Spleen (tissue), 11 donors: Measurements from ENCODE around the gene WWTR1. TPM values are rescaled to one million over a fixed set of nuclear protein-coding genes. Genes with fewer than 3 reads are reported as not detected.

Experiments used
- DNase-seq: peaks from one replicate; pipeline ENCODE4 v3.0.0-alpha.2; 2020
- H3K27ac ChIP-seq, 8 donors: fragments of 200-600 bp; sonication (generic) in 7 of 8; 1 replicate in 4 of 8; 2 replicates in 4 of 8; pipeline versions ENCODE4 v1.5.0 to v1.8.0; 2016 to 2021; ENCODE audit warnings: inconsistent platforms in 4 of 8, mild to moderate bottlenecking in 4 of 8, moderate library complexity in 1 of 8
- H3K27me3 ChIP-seq, 7 donors: fragments of 200-600 bp; sonication (generic) in 6 of 7; replicated peaks in 1 of 7; 1 replicate in 4 of 7; 2 replicates in 3 of 7; pipeline versions ENCODE4 v1.5.0 to v1.8.0; 2016 to 2021; ENCODE audit warnings: inconsistent platforms in 3 of 7, mild to moderate bottlenecking in 1 of 7
- H3K36me3 ChIP-seq, 6 donors: fragments of 200-600 bp; sonication (generic) in 5 of 6; 1 replicate in 4 of 6; 2 replicates in 2 of 6; pipeline versions ENCODE4 v1.5.0 to v1.8.0; 2016 to 2021; ENCODE audit warnings: inconsistent platforms in 2 of 6
- H3K4me1 ChIP-seq, 6 donors: fragments of 200-600 bp; sonication (generic) in 5 of 6; 1 replicate in 3 of 6; 2 replicates in 3 of 6; pipeline versions ENCODE4 v1.5.0 to v1.8.0; 2016 to 2021; ENCODE audit warnings: inconsistent platforms in 3 of 6
- H3K4me3 ChIP-seq, 8 donors: fragments of 200-600 bp; sonication (generic) in 7 of 8; 1 replicate in 4 of 8; 2 replicates in 4 of 8; pipeline versions ENCODE4 v1.5.0 to v1.8.0; 2016 to 2021; ENCODE audit warnings: inconsistent platforms in 4 of 8, mild to moderate bottlenecking in 4 of 8, moderate library complexity in 2 of 8
- H3K9me3 ChIP-seq, 8 donors: fragments of 200-600 bp; sonication (generic) in 7 of 8; 1 replicate in 4 of 8; 2 replicates in 4 of 8; pipeline versions ENCODE4 v1.5.0 to v1.8.0; 2016 to 2021; ENCODE audit warnings: inconsistent platforms in 4 of 8
- CTCF ChIP-seq, 11 experiments: fragments of 200-600 bp in 7 of 11; fragments of 450-650 bp in 4 of 11; sonication (generic) in 4 of 11; IDR thresholded peaks in 8 of 11; conservative IDR thresholded peaks in 3 of 11; 1 replicate in 7 of 11; 2 replicates in 4 of 11; pipeline versions ENCODE4 v1.4.0 to v1.8.0; 2016 to 2021; ENCODE audit warnings: antibody characterized with exemption in 11 of 11, inconsistent platforms in 4 of 11, mild to moderate bottlenecking in 1 of 11
- POLR2A ChIP-seq, 3 donors: fragments of 450-650 bp; IDR thresholded peaks; one replicate each; pipeline ENCODE4 v1.5.1; 2017; ENCODE audit warnings: antibody characterized with exemption in 3 of 3, mild to moderate bottlenecking in 1 of 3
- POLR2AphosphoS5 ChIP-seq, 3 donors: sonication (generic); formaldehyde crosslinking; IDR thresholded peaks; one replicate each; pipeline ENCODE4 v1.5.1; 2017; ENCODE audit warnings: antibody characterized with exemption in 3 of 3
- WGBS, 5 donors: extraction: QIAGEN DNeasy Blood & Tissue Kit in 3 of 5; methylation state at CpG; one replicate each; pipeline versions ENCODE4 v1.1.5 to v1.1.7; 2013 to 2018; 5-methylcytosine and 5-hydroxymethylcytosine counted together
- intact Hi-C: fragments of 100-400 bp; cut with DNase I; formaldehyde crosslinking; loops from one replicate; pipeline ENCODE4 v1.15.0; 2023; ENCODE audit warnings: low total_unique reads
- polyA plus RNA-seq, 3 donors: library from polyadenylated mRNA; stranded (reverse); fragments of 200-250 nt; gene quantifications; one replicate each; pipeline ENCODE4 v1.2.1, GENCODE V29; 2013
- total RNA-seq, 7 donors: library from RNA; depleted of rRNA in 3 of 7; stranded (reverse); fragments of >200 nt in 3 of 7; fragmentation: NEBNext Ultra II Directional in 4 of 7; extraction: Animal tissue kit (Norgen Biotek cat#: 25700) in 4 of 7; gene quantifications; one replicate each; pipeline versions ENCODE4 v1.1.0 to v1.2.1, GENCODE V29; 2016 to 2021
- donor health status: healthy with polysubstance abuse.
- donor health status: DM: no; HTN: no; CAD: no; lungs with moderate emphysema.
- donor health status: DM: no; HTN: no; CAD: no.
- donor health status: Bipolar disorder and iron deficiency.
- donor health status: healthy.
- donor health status: DM: no; HTN: no; CAD: no.
- donor health status: DM: yes; HTN: yes; CAD: no.

Gene WWTR1
- total and polyA plus RNA-seq, 10 donors: 8.4 to 70.6 (median 57.0) TPM

DNA sequence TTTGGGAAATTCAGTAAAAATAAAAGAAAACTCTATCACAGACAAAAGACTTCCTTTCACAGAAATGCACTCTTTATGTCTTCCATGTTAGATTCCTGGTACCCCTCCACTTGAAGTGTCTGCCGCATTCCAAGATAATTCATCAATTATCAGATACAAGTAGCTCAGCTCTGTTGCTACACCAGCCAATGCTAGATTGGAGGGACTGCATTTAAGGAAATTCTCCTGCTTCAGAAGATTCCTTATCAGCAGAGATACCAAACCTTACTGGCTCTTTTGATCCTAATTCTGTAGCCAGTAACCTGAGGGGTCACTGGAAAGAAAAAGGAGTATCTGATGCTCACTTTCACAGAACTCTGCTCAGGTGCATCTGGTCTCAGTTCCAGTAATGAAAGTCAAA, 119.5 kb downstream of the WWTR1 start:
- H3K27me3 ChIP-seq: no peaks in the 10 kb centered on the region
- intact Hi-C loops: loop anchor here (10.0 kb wide), 1 partner anchor 116 kb away; the partner anchor contains the start of gene WWTR1
- WGBS, 5 donors: 93 to 100% (median 95%) methylated on average over 1 of the region's 1 CpG
- DNase-seq: no peak
- peaks cover 3 to 39% (median 20%) of the 10 kb centered on the region in 6 donors for H3K4me1 ChIP-seq
- TF ChIP-seq POLR2A (IDR thresholded peaks at IDR 0.05): no peak
- TF ChIP-seq CTCF (IDR thresholded peaks at IDR 0.05 in 8 of 11, conservative IDR thresholded peaks at IDR 0.05 in 3 of 11): no peak
- no peak for TF ChIP-seq POLR2AphosphoS5 (IDR thresholded peaks at IDR 0.05)
- peaks cover 0 to 11% (median 0%) of the 10 kb centered on the region in 6 donors for H3K36me3 ChIP-seq
- H3K27ac ChIP-seq: no peak overlapping the region
- H3K9me3 ChIP-seq: no peaks in the 10 kb centered on the region
- H3K4me3 ChIP-seq: no peak overlapping the region

- H3K36me3 ChIP-seq: peaks cover 0 to under 1% (median 0%) of the 10 kb centered on the region in 6 donors
- H3K4me1 ChIP-seq: peaks cover 9 to 57% (median 36%) of the 10 kb centered on the region in 6 donors
- H3K9me3 ChIP-seq: no peaks in the 10 kb centered on the region
- peak; percentile 31 to 60 (median 53) for TF ChIP-seq POLR2AphosphoS5 (IDR thresholded peaks at IDR 0.05)
- no peak for TF ChIP-seq CTCF (IDR thresholded peaks at IDR 0.05 in 8 of 11, conservative IDR thresholded peaks at IDR 0.05 in 3 of 11)
- DNase-seq: no peak
- peak overlapping the region in 6 of 8 donors; percentile 29 to 62 (median 55) for H3K27ac ChIP-seq
- H3K27me3 ChIP-seq: no peaks in the 10 kb centered on the region
- H3K4me3 ChIP-seq: no peak overlapping the region
- WGBS, 5 donors: 57 to 72% (median 65%) methylated on average over 11 of the region's 11 CpGs
- intact Hi-C loops: loop anchor here (10.0 kb wide), 1 partner anchor 118 kb away; the partner anchor contains the start of gene WWTR1
Measured at GRCh38 chr3:149536429-149536828, 121.4 kb downstream of the WWTR1 start.

DNA sequence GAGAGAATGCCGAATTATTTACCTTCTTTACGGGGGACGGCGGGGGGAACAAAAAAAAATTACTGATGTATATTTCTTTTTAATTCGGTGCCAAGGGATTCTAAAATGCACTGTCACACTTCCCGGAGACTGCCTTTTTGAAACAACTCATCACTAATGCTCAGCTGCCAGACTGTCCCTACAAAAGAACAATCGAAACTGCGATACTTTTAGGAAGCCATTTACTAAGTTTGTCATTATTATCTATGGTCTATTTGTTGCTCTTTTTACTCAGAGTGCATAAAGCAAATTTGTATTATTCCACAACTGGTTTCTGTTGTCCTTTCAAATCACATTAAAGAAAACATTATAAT, 122.5 kb downstream of the WWTR1 start:
- Histone ChIP-seq H3K4me3 (no peak overlapping the region), H3K36me3 (no peaks in the 10 kb centered on the region), H3K27me3 (no peaks in the 10 kb centered on the region), H3K27ac (peak overlapping the region in 4 of 8 donors; percentile 26 to 77 (median 68)), H3K4me1 (peaks cover 9 to 57% (median 39%) of the 10 kb centered on the region in 6 donors), H3K9me3 (no peaks in the 10 kb centered on the region)
- DNase-seq: no peak
- TF ChIP-seq POLR2A (IDR thresholded peaks at IDR 0.05) (no peak), CTCF (IDR thresholded peaks at IDR 0.05 in 8 of 11, conservative IDR thresholded peaks at IDR 0.05 in 3 of 11) (no peak), POLR2AphosphoS5 (IDR thresholded peaks at IDR 0.05) (no peak)
- WGBS, 5 donors: 73 to 87% (median 79%) methylated on average over 8 of the region's 8 CpGs
- intact Hi-C loops: loop anchor here (10.0 kb wide), 1 partner anchor 119 kb away; the partner anchor contains the start of gene WWTR1

GRCh38 chr3:149534671-149535332, 123.0 kb downstream of the WWTR1 start:
- intact Hi-C loops: loop anchor here (10.0 kb wide), 1 partner anchor 120 kb away; the partner anchor contains the start of gene WWTR1
- TF ChIP-seq CTCF (IDR thresholded peaks at IDR 0.05 in 8 of 11, conservative IDR thresholded peaks at IDR 0.05 in 3 of 11): no peak
- no peak for TF ChIP-seq POLR2A (IDR thresholded peaks at IDR 0.05)
- TF ChIP-seq POLR2AphosphoS5 (IDR thresholded peaks at IDR 0.05): no peak
- DNase-seq: no peak

More at GRCh38 chr3:149534671-149535332, 123.0 kb downstream of the WWTR1 start:
- Histone ChIP-seq H3K27ac (peak overlapping the region in 7 of 8 donors; percentile 17 to 77 (median 36)), H3K4me1 (peaks cover 9 to 57% (median 39%) of the 10 kb centered on the region in 6 donors), H3K4me3 (no peak overlapping the region), H3K9me3 (no peaks in the 10 kb centered on the region), H3K36me3 (no peaks in the 10 kb centered on the region), H3K27me3 (no peaks in the 10 kb centered on the region)
- 43 to 53% (median 50%) methylated on average over 3 of the region's 3 CpGs for WGBS, 5 donors
